NB4 (cell line): ENCODE measurements around the gene DENND1A.

Source experiments
- POLR2A ChIP-seq: IDR thresholded peaks from 2 replicates; pipeline ENCODE4 v1.6.1; 2011; ENCODE audit warnings: mild to moderate bottlenecking; ENCODE audit not compliant: insufficient read length; ENCODE audit errors: extremely low read depth
- TF ChIP-seq, protein P1 (sequence below): IDR thresholded peaks from one replicate; pipeline ENCODE4 v1.5.1; 2012; ENCODE audit warnings: low read depth, low read length

DNA sequence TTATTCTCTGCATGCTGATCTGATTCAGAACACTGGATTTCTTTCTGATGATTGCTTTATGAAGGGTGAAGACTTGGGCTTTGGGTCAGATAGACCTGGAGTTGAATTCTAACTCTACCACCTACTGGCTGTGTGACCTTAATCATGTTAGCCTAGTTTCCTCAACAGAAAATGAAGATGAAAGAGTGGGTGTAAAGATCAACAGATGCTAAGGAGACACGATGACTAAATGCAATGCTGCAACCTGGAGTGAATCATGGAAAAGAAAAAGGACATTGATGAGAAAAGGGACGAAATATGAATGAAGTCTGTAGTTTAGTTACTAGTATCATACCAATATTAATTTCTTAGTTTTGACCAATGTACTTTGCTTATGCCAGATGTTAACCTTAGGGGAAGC is 27.8 kb upstream of the DENND1A start:
- TF ChIP-seq POLR2A: no peak
- TF ChIP-seq, protein P1, sequence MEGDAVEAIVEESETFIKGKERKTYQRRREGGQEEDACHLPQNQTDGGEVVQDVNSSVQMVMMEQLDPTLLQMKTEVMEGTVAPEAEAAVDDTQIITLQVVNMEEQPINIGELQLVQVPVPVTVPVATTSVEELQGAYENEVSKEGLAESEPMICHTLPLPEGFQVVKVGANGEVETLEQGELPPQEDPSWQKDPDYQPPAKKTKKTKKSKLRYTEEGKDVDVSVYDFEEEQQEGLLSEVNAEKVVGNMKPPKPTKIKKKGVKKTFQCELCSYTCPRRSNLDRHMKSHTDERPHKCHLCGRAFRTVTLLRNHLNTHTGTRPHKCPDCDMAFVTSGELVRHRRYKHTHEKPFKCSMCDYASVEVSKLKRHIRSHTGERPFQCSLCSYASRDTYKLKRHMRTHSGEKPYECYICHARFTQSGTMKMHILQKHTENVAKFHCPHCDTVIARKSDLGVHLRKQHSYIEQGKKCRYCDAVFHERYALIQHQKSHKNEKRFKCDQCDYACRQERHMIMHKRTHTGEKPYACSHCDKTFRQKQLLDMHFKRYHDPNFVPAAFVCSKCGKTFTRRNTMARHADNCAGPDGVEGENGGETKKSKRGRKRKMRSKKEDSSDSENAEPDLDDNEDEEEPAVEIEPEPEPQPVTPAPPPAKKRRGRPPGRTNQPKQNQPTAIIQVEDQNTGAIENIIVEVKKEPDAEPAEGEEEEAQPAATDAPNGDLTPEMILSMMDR: no peak
